Measurements from ENCODE around the gene CIB1.

CIB1 gene

DNA sequence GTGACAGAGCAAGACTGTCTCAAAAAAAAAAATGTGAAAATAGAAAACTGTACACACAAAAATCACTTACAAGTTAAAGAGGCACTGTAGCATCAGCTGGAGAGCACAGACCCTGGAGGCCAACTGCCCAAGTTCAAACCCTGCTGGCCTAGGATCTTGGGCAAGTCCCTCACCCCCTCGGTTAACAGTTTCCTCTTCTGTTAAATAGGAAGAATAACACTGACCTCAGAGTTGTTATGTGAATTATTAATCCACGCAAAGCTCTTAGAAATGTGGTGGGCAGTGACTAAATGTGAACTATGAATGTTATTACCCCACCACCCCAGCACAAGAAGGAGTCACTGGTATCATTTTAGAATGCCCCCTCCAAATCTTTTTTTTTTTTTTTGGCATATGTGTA lies 11.2 kb downstream of the CIB1 start:
- Histone ChIP-seq H3K27me3 (ENCODE audit: insufficient read depth, poor library complexity, severe bottlenecking) (no peaks in the 10 kb centered on the region), H3K4me3 (replicated peaks; ENCODE audit: insufficient read depth, low read length) (no peak overlapping the region), H3K27ac (replicated peaks) (no peak overlapping the region)
- DNase-seq (ENCODE audit: low read depth in 1 of 2, low spot score in 1 of 2) = no peak
- TF ChIP-seq, protein P1, sequence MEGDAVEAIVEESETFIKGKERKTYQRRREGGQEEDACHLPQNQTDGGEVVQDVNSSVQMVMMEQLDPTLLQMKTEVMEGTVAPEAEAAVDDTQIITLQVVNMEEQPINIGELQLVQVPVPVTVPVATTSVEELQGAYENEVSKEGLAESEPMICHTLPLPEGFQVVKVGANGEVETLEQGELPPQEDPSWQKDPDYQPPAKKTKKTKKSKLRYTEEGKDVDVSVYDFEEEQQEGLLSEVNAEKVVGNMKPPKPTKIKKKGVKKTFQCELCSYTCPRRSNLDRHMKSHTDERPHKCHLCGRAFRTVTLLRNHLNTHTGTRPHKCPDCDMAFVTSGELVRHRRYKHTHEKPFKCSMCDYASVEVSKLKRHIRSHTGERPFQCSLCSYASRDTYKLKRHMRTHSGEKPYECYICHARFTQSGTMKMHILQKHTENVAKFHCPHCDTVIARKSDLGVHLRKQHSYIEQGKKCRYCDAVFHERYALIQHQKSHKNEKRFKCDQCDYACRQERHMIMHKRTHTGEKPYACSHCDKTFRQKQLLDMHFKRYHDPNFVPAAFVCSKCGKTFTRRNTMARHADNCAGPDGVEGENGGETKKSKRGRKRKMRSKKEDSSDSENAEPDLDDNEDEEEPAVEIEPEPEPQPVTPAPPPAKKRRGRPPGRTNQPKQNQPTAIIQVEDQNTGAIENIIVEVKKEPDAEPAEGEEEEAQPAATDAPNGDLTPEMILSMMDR (IDR thresholded peaks at IDR 0.05; ENCODE audit: insufficient read depth, low read length) = no peak
- TF ChIP-seq GABPA (IDR thresholded peaks at IDR 0.05; ENCODE audit: low read depth) (no peak), SPI1 (IDR thresholded peaks at IDR 0.05; ENCODE audit: borderline replicate concordance, low read depth) (no peak), POLR2AphosphoS5 (IDR thresholded peaks at IDR 0.05; ENCODE audit: low read depth) (no peak)
- TF ChIP-seq, protein P2, sequence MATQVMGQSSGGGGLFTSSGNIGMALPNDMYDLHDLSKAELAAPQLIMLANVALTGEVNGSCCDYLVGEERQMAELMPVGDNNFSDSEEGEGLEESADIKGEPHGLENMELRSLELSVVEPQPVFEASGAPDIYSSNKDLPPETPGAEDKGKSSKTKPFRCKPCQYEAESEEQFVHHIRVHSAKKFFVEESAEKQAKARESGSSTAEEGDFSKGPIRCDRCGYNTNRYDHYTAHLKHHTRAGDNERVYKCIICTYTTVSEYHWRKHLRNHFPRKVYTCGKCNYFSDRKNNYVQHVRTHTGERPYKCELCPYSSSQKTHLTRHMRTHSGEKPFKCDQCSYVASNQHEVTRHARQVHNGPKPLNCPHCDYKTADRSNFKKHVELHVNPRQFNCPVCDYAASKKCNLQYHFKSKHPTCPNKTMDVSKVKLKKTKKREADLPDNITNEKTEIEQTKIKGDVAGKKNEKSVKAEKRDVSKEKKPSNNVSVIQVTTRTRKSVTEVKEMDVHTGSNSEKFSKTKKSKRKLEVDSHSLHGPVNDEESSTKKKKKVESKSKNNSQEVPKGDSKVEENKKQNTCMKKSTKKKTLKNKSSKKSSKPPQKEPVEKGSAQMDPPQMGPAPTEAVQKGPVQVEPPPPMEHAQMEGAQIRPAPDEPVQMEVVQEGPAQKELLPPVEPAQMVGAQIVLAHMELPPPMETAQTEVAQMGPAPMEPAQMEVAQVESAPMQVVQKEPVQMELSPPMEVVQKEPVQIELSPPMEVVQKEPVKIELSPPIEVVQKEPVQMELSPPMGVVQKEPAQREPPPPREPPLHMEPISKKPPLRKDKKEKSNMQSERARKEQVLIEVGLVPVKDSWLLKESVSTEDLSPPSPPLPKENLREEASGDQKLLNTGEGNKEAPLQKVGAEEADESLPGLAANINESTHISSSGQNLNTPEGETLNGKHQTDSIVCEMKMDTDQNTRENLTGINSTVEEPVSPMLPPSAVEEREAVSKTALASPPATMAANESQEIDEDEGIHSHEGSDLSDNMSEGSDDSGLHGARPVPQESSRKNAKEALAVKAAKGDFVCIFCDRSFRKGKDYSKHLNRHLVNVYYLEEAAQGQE (IDR thresholded peaks at IDR 0.05; ENCODE audit: insufficient replicate concordance, low read depth) = no peak

DNA sequence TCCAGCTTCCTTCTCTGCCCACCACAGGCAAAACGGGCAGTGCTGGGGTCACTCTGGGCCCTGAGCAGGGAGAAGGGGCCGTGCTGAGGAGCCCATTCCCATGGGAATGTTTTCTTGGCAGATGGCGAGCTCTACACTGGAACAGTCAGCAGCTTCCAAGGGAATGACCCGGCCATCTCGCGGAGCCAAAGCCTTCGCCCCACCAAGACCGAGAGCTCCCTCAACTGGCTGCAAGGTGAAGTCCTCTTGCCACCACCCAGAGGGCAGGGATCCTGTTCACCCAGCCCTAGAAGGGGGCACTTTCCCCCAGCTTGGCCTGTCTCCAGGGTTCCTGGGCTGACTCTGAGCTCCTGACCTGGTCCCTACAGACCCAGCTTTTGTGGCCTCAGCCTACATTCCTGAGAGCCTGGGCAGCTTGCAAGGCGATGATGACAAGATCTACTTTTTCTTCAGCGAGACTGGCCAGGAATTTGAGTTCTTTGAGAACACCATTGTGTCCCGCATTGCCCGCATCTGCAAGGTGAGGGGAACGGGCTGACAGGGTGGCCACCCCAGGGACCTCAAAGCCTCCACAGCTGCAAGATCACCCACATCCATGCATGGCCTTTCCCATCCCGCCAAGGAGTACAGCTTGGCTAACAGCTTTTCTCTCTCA lies 12.4 kb downstream of the CIB1 start:
- DNase-seq (ENCODE audit: low read depth in 1 of 2, low spot score in 1 of 2) = peak in 1 of 2 experiments; percentile 68
- Histone ChIP-seq H3K27me3 (ENCODE audit: insufficient read depth, poor library complexity, severe bottlenecking) (no peaks in the 10 kb centered on the region), H3K27ac (replicated peaks) (no peak overlapping the region), H3K4me3 (replicated peaks; ENCODE audit: insufficient read depth, low read length) (no peak overlapping the region)
- TF ChIP-seq POLR2AphosphoS5 (IDR thresholded peaks at IDR 0.05; ENCODE audit: low read depth) (no peak), GABPA (IDR thresholded peaks at IDR 0.05; ENCODE audit: low read depth) (no peak)
- TF ChIP-seq, protein P1 (IDR thresholded peaks at IDR 0.05; ENCODE audit: insufficient read depth, low read length) = peak; percentile 90

DNA sequence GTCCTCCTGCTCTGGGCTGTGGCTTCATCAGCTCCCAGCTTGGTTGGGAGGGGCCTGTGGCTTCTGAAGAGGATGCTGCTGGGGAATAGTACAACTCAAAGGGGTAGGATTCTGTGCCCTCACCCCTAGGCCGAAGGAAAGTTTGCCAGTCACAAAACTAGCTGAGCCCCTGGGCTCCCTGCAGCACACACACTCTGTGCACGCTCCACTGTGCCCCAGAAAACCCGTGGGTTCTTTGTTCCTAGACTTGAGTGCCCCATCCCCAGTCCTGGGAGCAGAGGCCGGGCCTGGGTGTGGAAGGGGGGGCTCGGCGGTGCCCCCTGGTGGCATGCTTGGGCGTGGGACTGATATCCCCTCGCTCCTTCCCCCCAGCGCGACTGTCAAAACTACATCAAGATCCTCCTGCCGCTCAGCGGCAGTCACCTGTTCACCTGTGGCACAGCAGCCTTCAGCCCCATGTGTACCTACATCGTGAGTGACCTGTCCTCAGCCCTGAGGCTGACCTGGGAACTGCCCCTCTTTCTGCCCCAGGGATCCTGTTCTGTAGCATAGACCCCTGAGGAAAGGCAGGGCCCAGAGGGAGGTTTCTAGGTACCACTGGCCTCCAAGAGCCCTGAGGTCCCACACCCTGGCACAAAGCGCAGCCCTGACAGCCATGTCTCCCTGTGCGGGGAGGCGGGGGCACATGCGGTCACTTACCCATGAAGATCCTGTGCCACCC lies 14.2 kb downstream of the CIB1 start:
- H3K27ac ChIP-seq (replicated peaks) = no peak overlapping the region
- peak in 1 of 2 experiments; percentile 37 for DNase-seq (ENCODE audit: low read depth in 1 of 2, low spot score in 1 of 2)
- H3K27me3 ChIP-seq (ENCODE audit: insufficient read depth, poor library complexity, severe bottlenecking) = no peaks in the 10 kb centered on the region
- TF ChIP-seq, protein P1 (IDR thresholded peaks at IDR 0.05; ENCODE audit: insufficient read depth, low read length) = no peak
- no peak for TF ChIP-seq SPI1 (IDR thresholded peaks at IDR 0.05; ENCODE audit: borderline replicate concordance, low read depth)
- no peak for TF ChIP-seq POLR2AphosphoS5 (IDR thresholded peaks at IDR 0.05; ENCODE audit: low read depth)
- TF ChIP-seq GABPA (IDR thresholded peaks at IDR 0.05; ENCODE audit: low read depth) = no peak
- TF ChIP-seq, protein P2 (IDR thresholded peaks at IDR 0.05; ENCODE audit: insufficient replicate concordance, low read depth) = no peak
- H3K4me3 ChIP-seq (replicated peaks; ENCODE audit: insufficient read depth, low read length) = no peak overlapping the region
